HT1080 (cell line): ENCODE measurements around the gene MAGI2. TPM values are rescaled to one million over a fixed set of nuclear protein-coding genes. Genes with fewer than 3 reads are reported as not detected.

Experiments used
- DNase-seq: peaks from one replicate; pipeline ENCODE4 v3.0.0-alpha.2; 2015; ENCODE audit warnings: low read depth
- total RNA-seq: library from RNA; depleted of rRNA; stranded (reverse); fragments of >200 nt; shearing (Covaris generic); gene quantifications from 2 replicates; pipeline ENCODE4 v1.2.3, GENCODE V29; 2014

Gene MAGI2
- total RNA-seq, 1 experiment from 2014 or later: 0.39 TPM

- no peak for DNase-seq
Observed at GRCh38 chr7:79307376-79307775, 146.1 kb downstream of the MAGI2 start.

- DNase-seq: no peak
Observed at GRCh38 chr7:79304711-79305110, 148.8 kb downstream of the MAGI2 start.

GRCh38 chr7:79302293-79302692, 151.2 kb downstream of the MAGI2 start:
- no peak for DNase-seq

- DNase-seq: no peak
Observed at GRCh38 chr7:79301419-79301818, 152.0 kb downstream of the MAGI2 start.

GRCh38 chr7:79300573-79300972, 152.9 kb downstream of the MAGI2 start:
- no peak for DNase-seq

GRCh38 chr7:79298145-79298760, 155.2 kb downstream of the MAGI2 start:
- peak; percentile 25 for DNase-seq

- no peak for DNase-seq
Observed at GRCh38 chr7:79296553-79297320, 156.7 kb downstream of the MAGI2 start.

GRCh38 chr7:79293655-79294142, 159.8 kb downstream of the MAGI2 start:
- DNase-seq: peak; percentile 68

- DNase-seq: no peak
Observed at GRCh38 chr7:79292834-79293233, 160.6 kb downstream of the MAGI2 start.

GRCh38 chr7:79291498-79291865, 162.0 kb downstream of the MAGI2 start:
- no peak for DNase-seq

- peak; percentile 36 for DNase-seq
Observed at GRCh38 chr7:79290841-79291497, 162.5 kb downstream of the MAGI2 start.

GRCh38 chr7:79290398-79290797, 163.1 kb downstream of the MAGI2 start:
- no peak for DNase-seq

- DNase-seq: no peak
Observed at GRCh38 chr7:79288655-79289054, 164.8 kb downstream of the MAGI2 start.

GRCh38 chr7:79287981-79288380, 165.5 kb downstream of the MAGI2 start:
- DNase-seq: no peak

- DNase-seq: no peak
Observed at GRCh38 chr7:79286181-79286580, 167.3 kb downstream of the MAGI2 start.

- DNase-seq: no peak
Observed at GRCh38 chr7:79285756-79286155, 167.7 kb downstream of the MAGI2 start.

- DNase-seq: no peak
Observed at GRCh38 chr7:79284211-79284610, 169.3 kb downstream of the MAGI2 start.

- DNase-seq: peak; percentile 68
Observed at GRCh38 chr7:79282882-79283602, 170.4 kb downstream of the MAGI2 start.

GRCh38 chr7:79282070-79282694, 171.3 kb downstream of the MAGI2 start:
- DNase-seq: no peak

GRCh38 chr7:79281426-79281825, 172.0 kb downstream of the MAGI2 start:
- DNase-seq: no peak

GRCh38 chr7:79272938-79273337, 180.5 kb downstream of the MAGI2 start:
- no peak for DNase-seq
